Measurements from ENCODE around the gene FOXN3. TPM values are rescaled to one million over a fixed set of nuclear protein-coding genes. Genes with fewer than 3 reads are reported as not detected.

FOXN3 gene
- total RNA-seq, 1 donor from 2014 or later: 41.4 TPM

DNA sequence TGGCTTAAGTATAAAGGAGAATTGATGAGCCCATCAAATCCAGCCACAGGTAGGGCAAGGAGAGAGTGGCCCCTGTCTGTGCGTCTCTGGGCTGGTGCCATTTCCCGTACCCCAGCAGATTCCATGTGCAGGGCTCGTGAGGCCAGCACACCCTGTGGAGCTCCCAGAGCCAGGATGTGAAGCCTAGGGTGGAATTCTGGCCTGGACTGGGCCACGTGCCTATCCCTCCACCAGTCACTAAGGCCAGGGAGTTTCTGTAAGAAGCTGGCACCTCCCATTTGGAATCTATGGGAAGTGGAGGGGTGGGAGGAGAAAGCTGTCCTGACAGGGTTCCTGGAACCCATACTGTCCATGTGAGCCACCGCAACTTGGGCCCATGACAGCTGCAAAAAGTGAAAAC lies 148.5 kb downstream of the FOXN3 start:
- H3K9me3 Mint-ChIP-seq: no peaks in the 10 kb centered on the region
- H3K27me3 Mint-ChIP-seq (ENCODE audit: low read depth): no peaks in the 10 kb centered on the region
- H3K4me3 Mint-ChIP-seq: no peak overlapping the region
- no peak for DNase-seq (ENCODE audit: low read depth, low spot score)
- no peaks in the 10 kb centered on the region for H3K36me3 Mint-ChIP-seq (ENCODE audit: low read depth)
- TF ChIP-seq, protein P1, sequence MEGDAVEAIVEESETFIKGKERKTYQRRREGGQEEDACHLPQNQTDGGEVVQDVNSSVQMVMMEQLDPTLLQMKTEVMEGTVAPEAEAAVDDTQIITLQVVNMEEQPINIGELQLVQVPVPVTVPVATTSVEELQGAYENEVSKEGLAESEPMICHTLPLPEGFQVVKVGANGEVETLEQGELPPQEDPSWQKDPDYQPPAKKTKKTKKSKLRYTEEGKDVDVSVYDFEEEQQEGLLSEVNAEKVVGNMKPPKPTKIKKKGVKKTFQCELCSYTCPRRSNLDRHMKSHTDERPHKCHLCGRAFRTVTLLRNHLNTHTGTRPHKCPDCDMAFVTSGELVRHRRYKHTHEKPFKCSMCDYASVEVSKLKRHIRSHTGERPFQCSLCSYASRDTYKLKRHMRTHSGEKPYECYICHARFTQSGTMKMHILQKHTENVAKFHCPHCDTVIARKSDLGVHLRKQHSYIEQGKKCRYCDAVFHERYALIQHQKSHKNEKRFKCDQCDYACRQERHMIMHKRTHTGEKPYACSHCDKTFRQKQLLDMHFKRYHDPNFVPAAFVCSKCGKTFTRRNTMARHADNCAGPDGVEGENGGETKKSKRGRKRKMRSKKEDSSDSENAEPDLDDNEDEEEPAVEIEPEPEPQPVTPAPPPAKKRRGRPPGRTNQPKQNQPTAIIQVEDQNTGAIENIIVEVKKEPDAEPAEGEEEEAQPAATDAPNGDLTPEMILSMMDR (conservative IDR thresholded peaks at IDR 0.05): no peak
- H3K4me1 Mint-ChIP-seq: peaks cover 27% of the 10 kb centered on the region
- no peak overlapping the region for H3K27ac Mint-ChIP-seq (ENCODE audit: unreplicated experiment)

DNA sequence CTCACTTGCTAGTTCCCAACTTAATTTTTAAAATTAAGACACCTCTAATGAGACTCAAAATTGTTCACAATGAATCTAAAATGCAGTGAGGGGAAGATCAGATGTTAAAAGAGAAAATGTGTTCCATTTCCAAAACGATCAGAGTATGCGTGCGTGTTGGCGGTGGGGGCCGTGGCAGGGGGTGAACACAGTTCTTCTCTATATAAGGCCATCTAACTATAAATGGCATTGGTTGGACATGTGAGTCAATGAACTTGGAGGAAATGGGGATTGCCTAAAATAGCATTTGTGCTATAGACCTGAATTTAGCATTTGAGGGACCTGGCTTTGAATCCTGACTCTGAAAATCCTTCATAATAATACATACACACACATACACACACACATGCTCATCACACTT lies 149.4 kb downstream of the FOXN3 start:
- no peak overlapping the region for H3K4me3 Mint-ChIP-seq
- H3K27me3 Mint-ChIP-seq (ENCODE audit: low read depth): no peaks in the 10 kb centered on the region
- H3K27ac Mint-ChIP-seq (ENCODE audit: unreplicated experiment): no peak overlapping the region
- H3K9me3 Mint-ChIP-seq: no peaks in the 10 kb centered on the region
- H3K36me3 Mint-ChIP-seq (ENCODE audit: low read depth): no peaks in the 10 kb centered on the region
- no peak for DNase-seq (ENCODE audit: low read depth, low spot score)
- peaks cover 23% of the 10 kb centered on the region for H3K4me1 Mint-ChIP-seq
- TF ChIP-seq, protein P1 (conservative IDR thresholded peaks at IDR 0.05): no peak

DNA sequence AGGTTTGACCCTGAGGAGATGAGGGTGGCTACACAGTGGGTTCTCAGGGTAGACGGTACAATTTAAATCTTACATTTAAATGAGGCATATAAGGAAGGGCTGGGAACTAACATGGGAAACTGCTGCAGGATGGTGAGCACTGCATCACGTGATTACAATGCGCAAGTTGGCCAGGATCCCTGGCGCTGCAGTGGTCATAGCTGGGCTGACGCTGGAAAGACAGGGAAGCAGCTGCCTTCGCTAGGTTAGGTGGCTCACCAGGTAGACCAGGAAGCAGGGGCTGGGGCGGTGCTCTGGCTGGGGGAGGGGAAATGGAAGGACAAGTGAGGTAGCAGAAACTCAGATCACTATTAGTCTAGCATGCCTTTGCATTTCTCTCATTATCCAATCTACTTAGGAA lies 149.9 kb downstream of the FOXN3 start:
- Mint-ChIP-seq H3K4me3 (no peak overlapping the region), H3K4me1 (peaks cover 23% of the 10 kb centered on the region), H3K36me3 (ENCODE audit: low read depth) (no peaks in the 10 kb centered on the region), H3K27ac (ENCODE audit: unreplicated experiment) (no peak overlapping the region), H3K9me3 (no peaks in the 10 kb centered on the region), H3K27me3 (ENCODE audit: low read depth) (no peaks in the 10 kb centered on the region)
- DNase-seq (ENCODE audit: low read depth, low spot score): no peak
- TF ChIP-seq, protein P1 (conservative IDR thresholded peaks at IDR 0.05): no peak

DNA sequence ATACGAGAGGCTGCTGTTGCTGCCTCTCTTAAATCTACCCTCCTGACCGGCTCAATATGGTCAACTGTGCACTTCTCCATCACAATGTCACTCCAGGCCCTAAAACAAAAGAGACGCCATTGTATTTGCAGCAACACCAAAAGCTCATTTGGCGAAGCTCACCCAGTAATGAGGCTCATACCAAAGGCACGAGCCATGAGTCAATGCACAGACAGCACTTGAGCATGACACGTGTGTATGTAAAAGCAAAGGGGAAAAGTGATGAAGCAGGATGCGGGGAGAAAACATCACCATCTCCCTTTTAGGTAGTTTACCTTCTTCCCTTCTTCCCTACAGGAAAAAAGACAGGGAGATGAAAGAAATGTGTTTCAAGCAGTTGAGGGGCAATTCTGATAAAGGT lies 150.3 kb downstream of the FOXN3 start:
- H3K4me1 Mint-ChIP-seq: peaks cover 23% of the 10 kb centered on the region
- H3K4me3 Mint-ChIP-seq: no peak overlapping the region
- no peak for DNase-seq (ENCODE audit: low read depth, low spot score)
- H3K27ac Mint-ChIP-seq (ENCODE audit: unreplicated experiment): no peak overlapping the region
- no peaks in the 10 kb centered on the region for H3K27me3 Mint-ChIP-seq (ENCODE audit: low read depth)
- no peaks in the 10 kb centered on the region for H3K36me3 Mint-ChIP-seq (ENCODE audit: low read depth)
- no peaks in the 10 kb centered on the region for H3K9me3 Mint-ChIP-seq
- TF ChIP-seq, protein P1 (conservative IDR thresholded peaks at IDR 0.05): no peak

DNA sequence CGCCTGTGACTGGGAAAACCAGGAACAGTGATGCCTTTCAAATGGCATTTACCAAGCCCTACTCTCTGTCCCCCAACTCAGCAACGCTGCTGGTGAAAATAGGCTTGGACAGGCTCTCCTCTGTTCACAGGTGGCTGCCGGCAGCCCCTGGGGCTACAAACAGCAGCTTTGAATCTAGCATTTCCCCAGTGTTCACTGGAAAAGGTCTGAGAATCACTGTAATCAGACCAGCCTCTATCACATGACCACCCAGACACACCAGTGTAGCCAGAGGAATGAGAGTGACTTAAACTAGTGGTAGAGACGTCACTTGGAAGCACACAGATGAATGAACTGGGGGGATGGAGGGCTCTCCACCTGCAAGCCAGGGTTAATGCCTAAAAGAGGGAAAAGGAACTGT lies 151.8 kb downstream of the FOXN3 start:
- no peak overlapping the region for H3K27ac Mint-ChIP-seq (ENCODE audit: unreplicated experiment)
- no peak for DNase-seq (ENCODE audit: low read depth, low spot score)
- no peaks in the 10 kb centered on the region for H3K27me3 Mint-ChIP-seq (ENCODE audit: low read depth)
- H3K9me3 Mint-ChIP-seq: no peaks in the 10 kb centered on the region
- peaks cover 23% of the 10 kb centered on the region for H3K4me1 Mint-ChIP-seq
- TF ChIP-seq, protein P1 (conservative IDR thresholded peaks at IDR 0.05): no peak
- H3K4me3 Mint-ChIP-seq: no peak overlapping the region
- no peaks in the 10 kb centered on the region for H3K36me3 Mint-ChIP-seq (ENCODE audit: low read depth)

All from neural crest cell (in vitro differentiated cells).